ENCODE results near the gene ACER3.

ACER3 gene

DNA sequence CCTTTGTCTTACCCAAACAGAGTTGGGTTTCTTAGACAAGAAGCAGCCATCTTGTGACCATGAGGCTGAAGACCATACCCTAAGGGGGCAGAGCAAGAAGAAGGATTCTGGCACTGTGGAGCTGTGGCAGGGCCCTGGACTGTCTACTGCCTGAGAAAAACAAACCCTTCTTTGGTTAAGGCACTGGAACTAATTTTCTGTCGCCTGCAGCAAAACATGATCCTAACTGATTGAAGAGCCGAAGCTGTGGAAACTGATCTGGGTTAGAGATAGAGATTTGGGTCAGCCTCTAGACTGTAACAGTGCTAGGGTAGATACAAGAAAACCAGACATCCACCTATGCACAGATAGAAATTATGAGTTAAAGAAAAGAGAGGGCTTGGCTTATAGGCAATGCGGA is 11.3 kb upstream of the ACER3 start (continued):
- no peak for TF ChIP-seq ZFP30 (CRISPR knock-in tag; IDR thresholded peaks at IDR 0.05)

- ATAC-seq = no peak
- no peak for TF ChIP-seq ZFP30 (CRISPR knock-in tag; IDR thresholded peaks at IDR 0.05)
- TF ChIP-seq ZC3H10 (CRISPR knock-in tag; IDR thresholded peaks at IDR 0.05) = no peak
- TF ChIP-seq ARNTL (CRISPR knock-in tag; IDR thresholded peaks at IDR 0.05; ENCODE audit: borderline replicate concordance, low read depth) = no peak
- TF ChIP-seq POU6F1 (CRISPR knock-in tag; IDR thresholded peaks at IDR 0.05; ENCODE audit: borderline replicate concordance, low read depth) = no peak
- no peak for TF ChIP-seq ISL1 (CRISPR knock-in tag; IDR thresholded peaks at IDR 0.05)
- TF ChIP-seq TCF4 (CRISPR knock-in tag; IDR thresholded peaks at IDR 0.05; ENCODE audit: borderline replicate concordance) = no peak
- TF ChIP-seq BACH2 (CRISPR knock-in tag; IDR thresholded peaks at IDR 0.05; ENCODE audit: borderline replicate concordance) = no peak
- no peak for TF ChIP-seq ZNF70 (CRISPR knock-in tag; IDR thresholded peaks at IDR 0.05)
- TF ChIP-seq CSRNP3 (CRISPR knock-in tag; IDR thresholded peaks at IDR 0.05) = no peak
- no peak for TF ChIP-seq ZFP3 (CRISPR knock-in tag; IDR thresholded peaks at IDR 0.05)
- TF ChIP-seq GLIS3 (CRISPR knock-in tag; IDR thresholded peaks at IDR 0.05) = no peak
Measured at GRCh38 chr11:76850130-76850529, 10.6 kb upstream of the ACER3 start.

- no peak for TF ChIP-seq TCF4 (CRISPR knock-in tag; IDR thresholded peaks at IDR 0.05; ENCODE audit: borderline replicate concordance)
- no peak for TF ChIP-seq ESRRG (CRISPR knock-in tag; IDR thresholded peaks at IDR 0.05)
- TF ChIP-seq, protein P1, sequence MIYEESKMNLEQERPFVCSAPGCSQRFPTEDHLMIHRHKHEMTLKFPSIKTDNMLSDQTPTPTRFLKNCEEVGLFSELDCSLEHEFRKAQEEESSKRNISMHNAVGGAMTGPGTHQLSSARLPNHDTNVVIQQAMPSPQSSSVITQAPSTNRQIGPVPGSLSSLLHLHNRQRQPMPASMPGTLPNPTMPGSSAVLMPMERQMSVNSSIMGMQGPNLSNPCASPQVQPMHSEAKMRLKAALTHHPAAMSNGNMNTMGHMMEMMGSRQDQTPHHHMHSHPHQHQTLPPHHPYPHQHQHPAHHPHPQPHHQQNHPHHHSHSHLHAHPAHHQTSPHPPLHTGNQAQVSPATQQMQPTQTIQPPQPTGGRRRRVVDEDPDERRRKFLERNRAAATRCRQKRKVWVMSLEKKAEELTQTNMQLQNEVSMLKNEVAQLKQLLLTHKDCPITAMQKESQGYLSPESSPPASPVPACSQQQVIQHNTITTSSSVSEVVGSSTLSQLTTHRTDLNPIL (CRISPR knock-in tag; IDR thresholded peaks at IDR 0.05; ENCODE audit: low read depth) = no peak
- TF ChIP-seq BACH2 (CRISPR knock-in tag; IDR thresholded peaks at IDR 0.05; ENCODE audit: borderline replicate concordance) = no peak
- TF ChIP-seq ZFP30 (CRISPR knock-in tag; IDR thresholded peaks at IDR 0.05) = no peak
- TF ChIP-seq, protein P2, sequence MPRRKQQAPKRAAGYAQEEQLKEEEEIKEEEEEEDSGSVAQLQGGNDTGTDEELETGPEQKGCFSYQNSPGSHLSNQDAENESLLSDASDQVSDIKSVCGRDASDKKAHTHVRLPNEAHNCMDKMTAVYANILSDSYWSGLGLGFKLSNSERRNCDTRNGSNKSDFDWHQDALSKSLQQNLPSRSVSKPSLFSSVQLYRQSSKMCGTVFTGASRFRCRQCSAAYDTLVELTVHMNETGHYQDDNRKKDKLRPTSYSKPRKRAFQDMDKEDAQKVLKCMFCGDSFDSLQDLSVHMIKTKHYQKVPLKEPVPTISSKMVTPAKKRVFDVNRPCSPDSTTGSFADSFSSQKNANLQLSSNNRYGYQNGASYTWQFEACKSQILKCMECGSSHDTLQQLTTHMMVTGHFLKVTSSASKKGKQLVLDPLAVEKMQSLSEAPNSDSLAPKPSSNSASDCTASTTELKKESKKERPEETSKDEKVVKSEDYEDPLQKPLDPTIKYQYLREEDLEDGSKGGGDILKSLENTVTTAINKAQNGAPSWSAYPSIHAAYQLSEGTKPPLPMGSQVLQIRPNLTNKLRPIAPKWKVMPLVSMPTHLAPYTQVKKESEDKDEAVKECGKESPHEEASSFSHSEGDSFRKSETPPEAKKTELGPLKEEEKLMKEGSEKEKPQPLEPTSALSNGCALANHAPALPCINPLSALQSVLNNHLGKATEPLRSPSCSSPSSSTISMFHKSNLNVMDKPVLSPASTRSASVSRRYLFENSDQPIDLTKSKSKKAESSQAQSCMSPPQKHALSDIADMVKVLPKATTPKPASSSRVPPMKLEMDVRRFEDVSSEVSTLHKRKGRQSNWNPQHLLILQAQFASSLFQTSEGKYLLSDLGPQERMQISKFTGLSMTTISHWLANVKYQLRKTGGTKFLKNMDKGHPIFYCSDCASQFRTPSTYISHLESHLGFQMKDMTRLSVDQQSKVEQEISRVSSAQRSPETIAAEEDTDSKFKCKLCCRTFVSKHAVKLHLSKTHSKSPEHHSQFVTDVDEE (CRISPR knock-in tag; IDR thresholded peaks at IDR 0.05) = no peak
- no peak for TF ChIP-seq ZNF8 (CRISPR knock-in tag; IDR thresholded peaks at IDR 0.05)
- no peak for TF ChIP-seq ISL1 (CRISPR knock-in tag; IDR thresholded peaks at IDR 0.05)
- TF ChIP-seq ZNF70 (CRISPR knock-in tag; IDR thresholded peaks at IDR 0.05) = no peak
- no peak for TF ChIP-seq ZC3H10 (CRISPR knock-in tag; IDR thresholded peaks at IDR 0.05)
- no peak for TF ChIP-seq ARNTL (CRISPR knock-in tag; IDR thresholded peaks at IDR 0.05; ENCODE audit: borderline replicate concordance, low read depth)
- TF ChIP-seq SNAI2 (CRISPR knock-in tag; IDR thresholded peaks at IDR 0.05) = no peak
- ATAC-seq = no peak
Measured at GRCh38 chr11:76850815-76851214, 9.9 kb upstream of the ACER3 start.

GRCh38 chr11:76854709-76855108 is 6.0 kb upstream of the ACER3 start:
- ATAC-seq = no peak
- TF ChIP-seq GLIS3 (CRISPR knock-in tag; IDR thresholded peaks at IDR 0.05) (no peak), ZFP30 (CRISPR knock-in tag; IDR thresholded peaks at IDR 0.05) (no peak), SNAI2 (CRISPR knock-in tag; IDR thresholded peaks at IDR 0.05) (no peak), CSRNP3 (CRISPR knock-in tag; IDR thresholded peaks at IDR 0.05) (no peak), POU6F1 (CRISPR knock-in tag; IDR thresholded peaks at IDR 0.05; ENCODE audit: borderline replicate concordance, low read depth) (no peak), PPARA (CRISPR knock-in tag; IDR thresholded peaks at IDR 0.05; ENCODE audit: borderline replicate concordance) (no peak), ARNTL (CRISPR knock-in tag; IDR thresholded peaks at IDR 0.05; ENCODE audit: borderline replicate concordance, low read depth) (no peak), TOX (CRISPR knock-in tag; IDR thresholded peaks at IDR 0.05; ENCODE audit: borderline replicate concordance) (no peak), CSDC2 (CRISPR knock-in tag; IDR thresholded peaks at IDR 0.05) (no peak), OSR1 (CRISPR knock-in tag; IDR thresholded peaks at IDR 0.05) (no peak)
- TF ChIP-seq, protein P2 (CRISPR knock-in tag; IDR thresholded peaks at IDR 0.05) = no peak
- TF ChIP-seq, protein P1 (CRISPR knock-in tag; IDR thresholded peaks at IDR 0.05; ENCODE audit: low read depth) = no peak

All from SK-N-SH treated with all-trans-retinoic acid at 6 μM for 48 hours (cell line).